Nucleus accumbens (tissue), 56 donors: Measurements from ENCODE around the gene GGT5.
"Not testable (repeated sequence)": the region's sequence is repeated elsewhere in the genome, so short reads cannot be mapped to it uniquely, and the experiment has no call there.

Experiments used
- DNase-seq, 56 donors: peaks; one replicate each; lab custom pipeline; 2025; lab: John Stamatoyannopoulos, UW

GGT5 gene

DNA sequence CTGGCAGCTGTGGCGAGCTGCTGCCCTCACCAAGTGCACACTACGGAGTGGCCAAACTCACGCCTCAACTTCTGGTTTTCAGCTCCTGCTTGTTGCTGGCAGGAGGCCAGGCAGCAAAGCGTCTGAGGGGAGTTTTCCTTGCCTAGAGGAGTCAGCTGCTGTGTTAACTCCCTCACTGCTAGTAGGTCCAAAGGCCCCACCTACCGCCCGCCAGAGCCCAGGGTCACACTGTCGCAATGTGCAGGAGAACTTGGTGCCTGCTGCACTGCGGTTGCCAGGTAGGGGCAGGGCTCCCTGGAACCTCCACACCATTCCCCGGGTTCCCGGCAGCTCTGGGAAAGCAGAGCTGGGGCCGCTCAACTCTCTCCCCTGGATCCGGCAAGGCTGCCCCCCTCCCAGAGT lies at the start of gene GGT5:
GGT5 (minus strand) TSS at position 53 of the 402 bp plus-strand sequence. CDS start 357 bp downstream, outside the sequence.
- not testable (repeated sequence) for DNase-seq

GRCh38 chr22:24292202-24292830 lies 47.4 kb upstream of the GGT5 start:
- DNase-seq = not testable (repeated sequence)

DNA sequence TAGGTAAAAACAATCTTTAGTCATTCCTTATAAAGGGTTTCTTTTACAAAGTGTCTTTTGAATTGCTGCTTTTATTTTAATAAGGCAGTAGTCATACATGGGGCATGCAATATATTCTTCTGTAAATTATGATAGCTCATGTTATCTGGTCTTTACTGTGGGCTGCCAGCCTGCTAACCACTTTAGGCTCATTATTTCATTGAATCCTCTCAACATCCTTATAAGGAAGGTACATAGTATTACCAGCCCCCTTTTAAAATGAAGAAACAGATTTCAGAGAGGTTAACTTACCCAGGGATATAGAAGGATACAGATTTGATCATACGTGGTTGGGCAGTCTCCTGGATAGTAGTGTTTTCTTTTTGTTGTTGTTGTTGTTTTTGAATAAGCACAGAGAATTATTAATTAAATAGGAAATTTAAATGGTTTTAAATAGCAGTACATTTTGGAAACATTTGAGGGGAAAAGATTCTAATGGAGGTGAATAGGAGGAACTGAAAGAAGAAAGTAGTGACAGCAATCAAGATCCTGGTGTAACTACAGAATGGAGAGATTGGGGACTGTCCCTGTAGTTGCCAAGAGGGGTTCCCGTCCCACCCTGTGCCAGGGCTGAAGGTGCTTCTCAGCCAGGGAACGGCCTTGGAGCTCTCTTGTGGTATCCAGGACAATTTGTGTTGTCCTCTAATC lies 46.8 kb upstream of the GGT5 start:
- no peak for DNase-seq

DNA sequence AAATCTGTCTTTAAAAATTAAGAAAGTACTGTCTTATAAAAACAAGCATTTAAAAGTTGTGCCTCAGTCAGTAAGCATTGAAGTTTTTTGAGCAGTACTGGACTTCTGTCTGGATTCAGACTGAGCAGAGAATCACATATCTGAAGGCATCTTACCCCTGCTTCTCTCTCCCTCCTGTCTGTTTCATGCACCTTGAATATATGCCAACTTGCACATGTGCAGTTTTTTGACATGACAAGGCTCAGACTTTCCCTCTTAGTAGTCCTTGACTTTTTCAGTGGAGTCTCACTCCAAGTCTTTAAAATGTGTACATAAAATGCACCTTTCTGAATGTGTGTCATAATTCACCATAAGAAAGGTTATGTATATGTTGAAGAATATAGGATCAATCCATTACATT lies 45.6 kb upstream of the GGT5 start:
- no peak for DNase-seq

DNA sequence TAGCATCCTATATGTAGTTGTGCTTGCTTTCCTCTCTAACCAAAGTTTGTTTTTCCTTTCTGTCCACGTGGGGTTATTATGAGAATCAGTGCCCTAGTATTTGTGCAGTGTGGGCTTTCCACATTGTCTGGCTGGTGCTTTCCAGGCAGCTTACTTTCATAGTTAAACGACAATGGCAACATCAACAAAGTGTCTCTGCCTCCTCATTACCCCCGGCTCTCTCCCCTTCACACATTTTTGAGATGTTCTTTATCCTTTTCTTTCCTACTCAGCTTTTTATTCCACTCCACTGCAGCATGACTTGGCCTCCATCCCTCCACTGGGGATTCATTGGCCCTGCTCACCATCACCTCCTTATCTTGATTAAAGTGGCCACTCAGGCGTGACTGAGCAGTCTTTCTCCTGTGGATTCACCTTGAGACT lies 44.9 kb upstream of the GGT5 start:
- no peak for DNase-seq

- no peak for DNase-seq
These were observed 44.2 kb upstream of the GGT5 start for GRCh38 chr22:24289114-24289513.

GRCh38 chr22:24287801-24288200 lies 42.9 kb upstream of the GGT5 start:
- not testable (repeated sequence) for DNase-seq

DNA sequence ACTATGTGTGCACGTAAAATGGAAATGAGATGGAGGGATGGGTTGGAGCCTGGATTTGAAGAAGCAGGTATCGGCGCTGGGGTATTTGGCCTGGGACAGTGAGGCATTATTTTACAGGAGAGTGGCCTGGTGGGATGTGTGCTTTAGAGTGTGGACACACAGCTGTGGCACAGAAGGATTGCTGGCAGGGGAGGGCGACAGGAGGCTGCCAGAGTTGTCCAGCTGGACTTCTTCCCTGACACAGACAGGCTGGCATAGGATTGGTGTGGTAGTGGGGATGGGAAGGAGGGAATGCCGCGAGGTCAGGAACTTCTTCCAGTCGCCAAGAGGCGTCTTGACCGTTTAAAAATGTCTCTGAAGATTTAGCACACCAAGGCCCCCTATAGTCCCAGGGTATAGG lies 42.3 kb upstream of the GGT5 start:
- DNase-seq = not testable (repeated sequence)

DNA sequence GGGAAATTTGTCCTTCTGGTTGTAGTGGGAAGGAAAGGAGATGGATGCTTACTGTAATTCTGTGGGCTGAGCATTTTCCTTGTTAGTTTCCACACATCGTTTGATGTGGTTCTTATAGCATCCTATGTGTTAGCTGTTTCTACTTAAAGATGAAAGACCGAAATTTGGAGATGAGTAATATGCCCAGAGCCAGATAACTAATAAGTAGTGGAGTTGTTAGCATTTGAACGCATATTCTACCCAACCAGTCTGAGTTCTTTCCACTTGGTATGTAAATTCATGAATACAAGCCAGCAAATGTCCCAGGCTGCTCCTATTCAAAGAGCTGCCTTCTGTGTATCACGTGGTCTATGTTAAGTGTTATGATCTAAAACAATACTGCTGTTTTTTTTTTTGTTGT lies 40.4 kb upstream of the GGT5 start:
- no peak for DNase-seq

DNA sequence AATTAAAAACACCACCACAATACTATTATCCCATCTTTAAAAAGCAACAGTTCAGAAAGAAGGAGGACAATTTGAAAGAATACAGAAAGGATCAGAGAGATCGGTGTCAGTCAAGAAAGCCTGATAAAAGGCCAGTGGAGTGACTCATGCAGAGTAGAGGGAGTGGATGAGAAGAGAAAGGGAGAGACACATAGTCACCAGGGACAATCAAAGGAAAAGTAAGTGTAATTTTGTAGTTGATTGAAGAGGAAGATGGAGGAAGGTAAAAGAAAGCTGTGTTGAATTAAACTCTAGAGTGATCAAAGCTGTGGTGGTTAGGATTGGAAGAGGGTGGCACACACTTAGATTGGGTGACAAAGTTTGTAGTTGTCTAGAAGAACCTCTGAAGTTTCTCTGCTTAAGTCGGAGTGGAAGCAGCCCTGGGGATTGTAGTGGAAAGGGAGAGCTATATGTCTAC lies 39.9 kb upstream of the GGT5 start:
- no peak for DNase-seq

DNA sequence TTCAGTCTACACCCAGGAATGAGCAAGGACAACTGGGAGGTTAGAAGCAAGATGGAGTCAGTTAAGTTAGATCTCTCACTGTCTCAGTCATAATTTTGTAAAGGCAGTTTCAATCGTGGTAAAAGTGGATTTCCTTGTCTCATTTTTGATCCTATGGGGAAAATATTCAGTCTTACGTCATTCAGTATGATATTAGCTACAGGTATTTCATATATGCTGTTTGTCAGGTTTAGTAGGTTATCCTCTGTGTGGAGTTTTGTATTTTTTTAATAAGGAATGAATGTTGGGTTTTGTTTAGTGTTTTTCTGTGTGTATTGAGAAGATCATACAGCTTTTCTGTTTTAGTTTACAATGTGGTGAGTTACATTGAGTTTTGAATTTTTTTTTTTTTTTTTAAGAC lies 37.5 kb upstream of the GGT5 start:
- no peak for DNase-seq

DNA sequence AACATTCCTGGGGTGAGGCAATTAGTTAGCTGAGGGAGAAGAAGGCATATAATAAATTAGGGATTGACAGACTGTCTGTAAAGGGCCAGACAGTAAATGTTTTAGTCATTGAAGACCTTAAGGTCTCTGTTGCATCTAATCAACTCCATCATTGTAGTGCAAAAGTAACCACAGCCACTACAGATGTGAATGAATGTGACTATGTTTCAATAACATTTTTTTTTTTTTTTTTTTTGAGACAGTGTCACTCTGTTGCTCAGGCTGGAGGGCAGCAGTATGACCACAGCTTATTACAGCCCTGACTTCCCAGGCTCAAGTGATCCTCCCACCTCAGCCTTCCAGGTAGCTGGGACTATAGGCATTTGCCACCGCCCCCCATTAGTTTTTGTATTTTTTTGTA lies 35.5 kb upstream of the GGT5 start:
- DNase-seq = not testable (repeated sequence)

DNA sequence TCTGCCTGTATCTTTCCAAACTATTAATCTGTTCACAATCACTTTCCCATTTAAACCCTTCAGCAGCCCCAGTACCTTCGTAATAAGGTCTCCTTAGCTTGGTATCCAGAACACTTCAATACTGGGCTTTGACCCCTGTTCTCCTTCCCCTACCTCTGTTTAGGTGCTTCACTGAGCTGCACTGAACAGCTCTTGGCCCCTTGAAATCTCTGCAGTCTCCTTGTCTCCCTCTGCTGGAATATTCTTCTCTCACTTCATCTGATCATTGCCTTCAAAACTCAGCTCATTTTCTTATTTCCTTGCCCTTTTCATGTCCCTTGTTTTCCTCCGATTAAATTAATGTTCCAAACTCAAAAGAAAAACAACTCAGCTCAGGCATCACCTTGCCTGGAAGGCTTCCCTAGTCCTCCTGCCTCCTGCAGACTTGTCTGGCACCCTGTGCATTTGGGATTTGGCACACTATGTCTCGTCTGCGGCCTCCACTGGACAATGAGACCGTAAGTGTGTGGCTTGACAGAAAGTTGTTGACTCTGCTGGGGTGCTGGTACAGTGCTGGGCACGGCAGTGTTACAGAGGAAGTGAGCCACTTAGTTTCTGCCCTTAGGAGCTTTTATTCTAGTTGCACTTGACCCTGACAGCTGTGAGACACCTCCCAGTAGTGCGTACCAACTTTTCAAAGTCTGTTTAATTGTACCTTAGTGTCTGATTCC lies 30.0 kb upstream of the GGT5 start:
- peak in 2 of 56 donors; percentile 9 for DNase-seq

DNA sequence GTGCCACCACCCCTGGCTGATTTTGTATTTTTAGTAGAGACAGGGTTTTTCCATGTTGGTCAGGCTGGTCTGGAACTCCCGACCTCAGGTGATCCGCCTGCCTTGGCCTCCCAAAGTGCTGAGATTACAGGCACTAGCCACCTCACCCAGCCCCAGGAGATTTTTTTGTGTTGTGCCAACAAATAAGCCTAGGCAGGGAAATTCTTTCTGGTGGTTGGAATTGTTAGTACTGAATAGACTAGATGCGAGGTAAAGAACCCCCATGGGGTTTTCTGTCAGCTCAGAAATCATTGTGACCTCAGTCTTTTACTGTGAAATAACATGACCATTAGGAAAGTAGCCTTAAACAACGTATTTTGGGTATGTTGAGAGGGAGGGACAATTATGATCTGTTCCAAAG lies 29.0 kb upstream of the GGT5 start:
- not testable (repeated sequence) for DNase-seq

GRCh38 chr22:24273031-24273430 lies 28.1 kb upstream of the GGT5 start:
- DNase-seq = not testable (repeated sequence)

DNA sequence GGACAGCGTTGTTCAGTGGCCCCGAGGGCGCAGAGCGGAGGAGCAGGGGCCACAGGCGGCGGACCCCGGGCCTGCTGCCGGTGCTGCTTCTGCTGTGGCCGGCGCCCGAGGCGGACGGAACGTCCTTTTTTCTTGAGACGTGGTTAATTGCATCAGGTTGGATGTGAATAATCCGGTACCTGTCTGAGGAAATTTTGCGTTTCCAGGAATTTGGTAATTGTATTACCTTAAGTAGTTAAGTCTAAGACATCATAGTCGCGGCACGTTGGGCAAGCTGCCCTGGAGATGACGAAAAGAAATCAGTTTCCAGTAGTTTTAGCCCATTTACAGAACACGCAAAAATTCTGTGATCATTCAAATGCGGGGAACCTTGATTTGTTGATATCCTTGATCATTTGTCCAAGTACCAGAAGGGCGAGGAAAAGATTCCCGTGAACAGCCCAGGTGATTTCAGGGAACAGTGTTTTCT lies 26.5 kb upstream of the GGT5 start:
- peak in 1 of 56 donors; percentile 55 for DNase-seq

DNA sequence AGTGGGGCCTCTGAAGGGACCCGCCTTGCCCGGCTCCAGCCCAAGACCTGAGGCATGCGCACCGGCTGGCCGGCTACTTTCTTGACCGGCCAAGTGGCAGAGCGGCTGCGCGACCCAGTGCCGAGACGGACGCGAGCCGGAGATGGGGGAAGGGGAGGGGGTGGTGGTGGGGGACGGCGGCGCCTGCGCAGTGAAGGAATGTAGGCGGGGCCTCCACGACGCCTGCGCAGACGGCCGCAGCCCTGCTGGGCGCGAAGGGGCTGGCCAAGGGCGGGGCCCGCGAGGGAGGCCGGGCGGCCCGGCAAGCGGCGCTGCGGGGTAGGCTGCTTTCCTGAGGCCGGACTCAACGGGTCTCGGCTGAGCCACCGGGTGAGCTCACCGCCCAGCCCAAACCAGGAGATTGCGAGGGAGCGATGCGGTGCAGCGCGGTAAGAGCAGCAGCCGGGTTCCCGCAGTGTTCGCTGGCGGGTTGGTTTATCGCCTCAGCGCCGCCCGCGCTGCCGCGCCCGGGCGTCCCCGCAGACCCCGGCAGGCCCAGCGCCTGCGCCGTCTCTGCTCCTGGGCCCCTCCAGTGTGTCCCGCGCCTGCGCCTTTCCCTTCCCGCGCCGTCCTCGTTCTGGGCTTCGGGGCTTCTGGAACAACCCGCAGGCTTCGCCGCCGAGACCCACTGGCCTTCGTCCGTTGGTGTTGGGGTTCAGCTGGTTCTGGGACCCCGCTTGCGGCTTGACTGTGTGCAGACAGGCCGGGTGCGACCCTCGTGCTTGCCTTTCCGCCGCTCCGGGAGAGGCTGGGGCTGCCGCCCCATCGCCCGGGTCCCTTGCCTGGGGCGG lies 25.9 kb upstream of the GGT5 start, which contains the start of gene SPECC1L:
SPECC1L (plus strand) TSS at position 276 of the 830 bp plus-strand sequence. CDS start 31,401 bp downstream, outside the sequence.
- DNase-seq = peak in 55 of 56 donors; percentile 38 to 98 (median 91)

DNA sequence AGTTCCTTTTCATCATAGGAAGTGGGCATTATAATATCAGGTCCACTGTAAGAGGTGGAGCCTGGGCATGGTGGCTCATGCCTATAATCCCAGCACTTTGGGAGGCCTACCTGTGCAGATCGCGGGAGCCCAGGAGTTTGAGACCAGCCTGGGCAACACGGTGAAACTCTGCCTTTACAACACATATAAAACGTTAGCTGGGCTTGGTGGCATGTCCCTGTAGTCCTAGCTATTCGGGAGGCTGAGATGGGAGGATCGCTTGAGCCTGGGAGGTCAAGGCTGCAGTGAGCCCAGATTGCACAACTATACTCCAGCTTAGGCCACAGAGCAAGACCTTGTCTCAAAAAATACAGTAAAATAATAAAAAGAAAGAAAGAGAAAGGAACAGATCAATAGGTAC lies 21.6 kb upstream of the GGT5 start:
- DNase-seq = not testable (repeated sequence)

- DNase-seq = no peak
These were observed 20.9 kb upstream of the GGT5 start for GRCh38 chr22:24265734-24266133.

DNA sequence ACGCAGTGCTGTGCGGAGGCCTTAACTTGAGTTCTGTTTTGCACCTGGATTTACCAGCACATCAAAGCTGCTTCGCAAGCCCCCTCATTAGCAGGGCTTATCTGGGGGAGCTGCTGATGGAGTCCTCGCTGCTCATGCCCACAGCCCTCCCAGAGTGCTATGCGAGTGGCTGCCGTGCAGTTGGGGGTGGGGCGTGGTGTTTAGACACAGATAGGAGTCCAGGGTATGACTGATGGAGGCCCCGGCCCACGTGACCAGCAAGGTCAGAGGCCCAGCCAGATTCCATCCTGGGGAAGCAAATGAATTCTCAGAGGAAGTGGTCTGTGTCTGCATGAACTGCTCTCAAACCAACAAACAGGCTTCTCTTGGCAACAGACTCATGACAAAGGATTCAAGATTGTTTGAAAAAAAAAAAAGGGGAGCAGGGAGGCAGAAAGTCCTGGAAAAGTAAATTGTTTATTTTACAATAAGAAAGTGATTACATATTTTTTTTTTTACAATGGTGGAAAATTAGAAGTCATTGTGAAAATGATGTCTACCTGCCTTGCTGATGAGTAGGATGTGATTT lies 19.5 kb upstream of the GGT5 start:
- DNase-seq = not testable (repeated sequence)
